HEK293T (cell line): ENCODE results near the gene TCF20.

Experiments
- ARNT ChIP-seq: fragments of 450-650 bp; IDR thresholded peaks from 2 replicates; pipeline ENCODE4 v1.6.1; 2017; ENCODE audit warnings: mild to moderate bottlenecking
- ELF4 ChIP-seq: fragments of 450-650 bp; IDR thresholded peaks from 2 replicates; pipeline ENCODE4 v1.6.1; 2017; ENCODE audit warnings: antibody characterized with exemption
- FOXA1 ChIP-seq: fragments of 450-650 bp; IDR thresholded peaks from 2 replicates; pipeline ENCODE4 v1.6.1; 2016; ENCODE audit warnings: mild to moderate bottlenecking
- FOXK2 ChIP-seq: fragments of 450-650 bp; IDR thresholded peaks from 2 replicates; pipeline ENCODE4 v1.6.1; 2016; ENCODE audit warnings: mild to moderate bottlenecking
- SP1 ChIP-seq: fragments of 450-650 bp; IDR thresholded peaks from 2 replicates; pipeline ENCODE4 v1.6.1; 2017
- SUZ12 ChIP-seq: fragments of 450-650 bp; IDR thresholded peaks from 2 replicates; pipeline ENCODE4 v1.6.1; 2016; ENCODE audit warnings: mild to moderate bottlenecking
- TARDBP ChIP-seq: fragments of 450-650 bp; IDR thresholded peaks from 2 replicates; pipeline ENCODE4 v1.6.1; 2016
- ZNF384 ChIP-seq: fragments of 450-650 bp; IDR thresholded peaks from 2 replicates; pipeline ENCODE4 v1.6.1; 2016
- TF ChIP-seq, protein P1 (sequence below): fragments of 450-650 bp; IDR thresholded peaks from 2 replicates; pipeline ENCODE4 v1.6.1; 2016

DNA sequence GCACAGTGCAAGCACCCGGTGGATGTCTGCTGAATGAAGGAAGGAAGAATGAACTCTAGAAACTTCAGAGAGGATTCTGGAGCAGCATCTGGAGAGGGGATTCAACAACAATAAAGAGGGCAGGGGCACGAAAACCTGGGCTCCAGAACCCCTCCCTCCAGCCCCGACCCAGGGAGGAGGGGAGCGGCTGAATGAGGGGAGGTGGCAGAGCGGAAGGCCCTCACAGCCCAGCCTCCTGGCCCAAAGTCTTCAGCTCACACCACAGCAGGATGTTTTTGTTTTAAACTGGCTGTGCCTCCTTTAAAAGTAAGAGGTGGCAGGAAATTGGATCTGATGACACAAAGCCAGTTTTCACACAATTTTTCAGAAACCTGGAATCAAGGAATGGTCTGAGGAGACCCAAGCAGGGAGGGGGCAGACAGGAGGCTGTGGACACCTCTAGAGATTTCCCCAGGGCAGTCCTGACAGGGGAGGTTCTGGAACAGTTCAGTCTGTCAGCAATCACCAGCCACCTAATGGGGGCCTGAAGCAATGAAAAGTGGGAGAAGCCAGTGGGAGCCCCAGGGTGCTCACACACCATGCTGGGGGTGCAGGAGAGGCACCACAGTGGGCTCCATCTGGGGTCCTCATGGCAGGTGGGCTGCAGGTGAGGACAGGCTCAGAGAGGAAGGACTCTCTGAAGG lies 44.4 kb upstream of the TCF20 start:
- no peak for TF ChIP-seq TARDBP
- TF ChIP-seq SP1: no peak
- TF ChIP-seq, protein P1, sequence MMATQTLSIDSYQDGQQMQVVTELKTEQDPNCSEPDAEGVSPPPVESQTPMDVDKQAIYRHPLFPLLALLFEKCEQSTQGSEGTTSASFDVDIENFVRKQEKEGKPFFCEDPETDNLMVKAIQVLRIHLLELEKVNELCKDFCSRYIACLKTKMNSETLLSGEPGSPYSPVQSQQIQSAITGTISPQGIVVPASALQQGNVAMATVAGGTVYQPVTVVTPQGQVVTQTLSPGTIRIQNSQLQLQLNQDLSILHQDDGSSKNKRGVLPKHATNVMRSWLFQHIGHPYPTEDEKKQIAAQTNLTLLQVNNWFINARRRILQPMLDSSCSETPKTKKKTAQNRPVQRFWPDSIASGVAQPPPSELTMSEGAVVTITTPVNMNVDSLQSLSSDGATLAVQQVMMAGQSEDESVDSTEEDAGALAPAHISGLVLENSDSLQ: no peak
- TF ChIP-seq ZNF384: no peak
- TF ChIP-seq SUZ12: no peak
- TF ChIP-seq ARNT: no peak
- TF ChIP-seq FOXK2: no peak
- TF ChIP-seq ELF4: no peak
- no peak for TF ChIP-seq FOXA1
